GM12873 (cell line): ENCODE measurements around the gene CTPS2.

Experiments
- TF ChIP-seq, protein P1 (sequence below): IDR thresholded peaks from 2 replicates; pipeline ENCODE4 v1.5.1; 2012; ENCODE audit warnings: low read depth, mild to moderate bottlenecking, moderate library complexity, low read length, control low read depth; ENCODE audit not compliant: insufficient read depth; ENCODE audit errors: missing control alignments

The CTPS2 gene

DNA sequence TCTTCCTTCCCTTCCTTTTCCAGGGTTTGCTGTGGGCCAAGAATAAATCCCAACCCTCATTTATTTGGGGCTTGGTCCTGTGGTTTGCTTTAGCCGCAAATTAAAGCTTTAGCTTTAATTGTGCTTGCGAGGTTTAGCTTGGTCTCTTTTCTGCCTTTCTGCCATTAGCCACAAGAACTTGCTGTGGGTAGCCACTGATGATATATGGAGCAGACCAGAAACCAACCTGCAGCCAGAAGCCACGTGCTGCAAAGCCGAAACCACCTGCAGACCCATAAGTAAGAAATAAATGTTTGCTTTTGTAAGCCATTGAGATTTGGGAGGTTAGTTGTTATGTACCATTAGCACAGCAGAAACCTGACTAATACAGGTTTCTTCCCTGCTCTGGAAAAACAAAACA is 152.3 kb downstream of the CTPS2 start:
- TF ChIP-seq, protein P1, sequence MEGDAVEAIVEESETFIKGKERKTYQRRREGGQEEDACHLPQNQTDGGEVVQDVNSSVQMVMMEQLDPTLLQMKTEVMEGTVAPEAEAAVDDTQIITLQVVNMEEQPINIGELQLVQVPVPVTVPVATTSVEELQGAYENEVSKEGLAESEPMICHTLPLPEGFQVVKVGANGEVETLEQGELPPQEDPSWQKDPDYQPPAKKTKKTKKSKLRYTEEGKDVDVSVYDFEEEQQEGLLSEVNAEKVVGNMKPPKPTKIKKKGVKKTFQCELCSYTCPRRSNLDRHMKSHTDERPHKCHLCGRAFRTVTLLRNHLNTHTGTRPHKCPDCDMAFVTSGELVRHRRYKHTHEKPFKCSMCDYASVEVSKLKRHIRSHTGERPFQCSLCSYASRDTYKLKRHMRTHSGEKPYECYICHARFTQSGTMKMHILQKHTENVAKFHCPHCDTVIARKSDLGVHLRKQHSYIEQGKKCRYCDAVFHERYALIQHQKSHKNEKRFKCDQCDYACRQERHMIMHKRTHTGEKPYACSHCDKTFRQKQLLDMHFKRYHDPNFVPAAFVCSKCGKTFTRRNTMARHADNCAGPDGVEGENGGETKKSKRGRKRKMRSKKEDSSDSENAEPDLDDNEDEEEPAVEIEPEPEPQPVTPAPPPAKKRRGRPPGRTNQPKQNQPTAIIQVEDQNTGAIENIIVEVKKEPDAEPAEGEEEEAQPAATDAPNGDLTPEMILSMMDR, result no peak

DNA sequence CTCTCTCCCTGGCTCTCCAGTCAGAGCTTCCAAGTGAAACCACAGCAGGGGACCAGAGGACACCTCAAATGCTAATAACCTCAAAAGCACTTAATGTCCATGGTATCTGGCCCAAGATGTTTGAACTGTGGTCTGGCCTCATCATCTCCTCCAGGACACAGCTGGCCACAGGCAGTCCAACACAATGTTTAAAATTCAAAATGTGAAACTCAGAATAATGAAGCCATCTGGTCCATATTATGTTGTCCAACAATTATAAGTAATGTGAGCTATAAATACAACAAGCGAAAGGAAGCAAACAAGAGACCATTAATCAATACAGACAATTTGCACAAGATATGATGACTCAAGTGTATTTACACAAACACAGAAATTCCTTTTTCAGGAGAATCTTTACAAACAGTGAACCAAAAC is 153.3 kb downstream of the CTPS2 start:
- TF ChIP-seq, protein P1, result no peak

GRCh38 chrX:16558489-16558888 is 154.0 kb downstream of the CTPS2 start:
- TF ChIP-seq, protein P1, result no peak

DNA sequence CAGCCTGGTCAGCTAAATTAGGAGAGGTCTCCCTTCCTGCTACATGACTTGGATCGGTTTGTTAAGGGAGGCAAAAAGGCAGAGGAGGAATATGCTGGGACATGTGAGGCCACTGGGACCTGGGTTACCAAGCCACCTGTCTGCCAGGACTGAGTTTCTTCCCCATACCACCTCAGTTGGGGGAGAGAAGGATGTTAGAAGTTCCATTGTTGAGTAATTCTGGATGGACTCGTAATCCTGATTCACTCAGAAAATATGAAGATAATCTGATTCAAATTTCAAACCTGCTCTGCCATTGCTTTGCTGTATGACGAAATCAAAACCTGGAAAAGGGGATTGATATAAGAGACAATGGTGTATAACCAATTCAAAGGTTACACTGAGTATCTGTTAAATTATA is 159.9 kb downstream of the CTPS2 start:
- TF ChIP-seq, protein P1, result no peak

- TF ChIP-seq, protein P1, result no peak
Measured at GRCh38 chrX:16547644-16548043, 164.8 kb downstream of the CTPS2 start.

- TF ChIP-seq, protein P1, result no peak
Measured at GRCh38 chrX:16544969-16545368, 167.5 kb downstream of the CTPS2 start.
